Ovary (tissue), 9 donors: ENCODE measurements around the gene AMER2. TPM values are rescaled to one million over a fixed set of nuclear protein-coding genes. Genes with fewer than 3 reads are reported as not detected.

Experiments used
- DNase-seq, 5 donors: peaks; one replicate each; pipeline ENCODE4 v3.0.0-alpha.2; 2019 to 2020
- H3K27ac ChIP-seq, 2 donors: fragments of 200-600 bp; one replicate each; pipeline versions ENCODE4 v1.5.1 to v1.8.0; 2019 to 2022
- H3K27me3 ChIP-seq: fragments of 200-600 bp; one replicate; pipeline ENCODE4 v1.8.0; 2022
- H3K36me3 ChIP-seq: fragments of 200-600 bp; sonication (generic); one replicate; pipeline ENCODE4 v1.5.1; 2019
- H3K4me1 ChIP-seq: one replicate; pipeline ENCODE4 v1.8.1; 2013; ENCODE audit warnings: mild to moderate bottlenecking, moderate library complexity; ENCODE audit not compliant: insufficient read depth
- H3K4me3 ChIP-seq: fragments of 200-600 bp; sonication (generic); one replicate; pipeline ENCODE4 v1.5.1; 2017
- H3K9me3 ChIP-seq, 2 donors: fragments of 200-600 bp in 1 of 2; sonication (generic) in 1 of 2; one replicate each; pipeline versions ENCODE4 v1.5.1 to v1.8.1; 2013 to 2019; ENCODE audit warnings: mild to moderate bottlenecking in 1 of 2, moderate library complexity in 1 of 2
- CTCF ChIP-seq, 3 donors: fragments of 450-650 bp in 2 of 3; fragments of 200-600 bp in 1 of 3; IDR thresholded peaks; one replicate each; pipeline versions ENCODE4 v1.5.1 to v1.8.0; 2016 to 2022; ENCODE audit warnings: antibody characterized with exemption in 3 of 3, mild to moderate bottlenecking in 1 of 3
- EP300 ChIP-seq: sonication (generic); formaldehyde crosslinking; IDR thresholded peaks from one replicate; pipeline ENCODE4 v1.6.1; 2017; ENCODE audit warnings: antibody characterized with exemption
- POLR2A ChIP-seq: fragments of 450-650 bp; IDR thresholded peaks from one replicate; pipeline ENCODE4 v1.6.1; 2017; ENCODE audit warnings: antibody characterized with exemption, mild to moderate bottlenecking, moderate library complexity
- WGBS, 3 donors: extraction: QIAGEN DNeasy Blood & Tissue Kit in 1 of 3; methylation state at CpG; one replicate each; pipeline versions ENCODE4 v1.1.5 to v1.1.7; 2013 to 2017; 5-methylcytosine and 5-hydroxymethylcytosine counted together
- intact Hi-C, 4 donors: fragments of 100-400 bp; cut with DNase I; formaldehyde crosslinking; loops; one replicate each; pipeline versions ENCODE4 v1.11.0 to v1.15.1; 2022 to 2023
- polyA plus RNA-seq, 2 donors: library from polyadenylated mRNA; stranded (reverse); fragments of 200-250 nt in 1 of 2; fragments of 350-450 nt in 1 of 2; fragmentation: Illumina TruSeq in 1 of 2; extraction: RNeasy Lipid Tissue Mini Kit (QIAGEN cat#74804) in 1 of 2; gene quantifications; one replicate each; pipeline ENCODE4 v1.2.3, GENCODE V29; 2013 to 2014
- total RNA-seq, 7 donors: library from RNA; depleted of rRNA in 2 of 7; stranded (reverse); fragments of >200 nt in 2 of 7; fragmentation: NEBNext Ultra II Directional in 3 of 7; extraction: Animal tissue kit (Norgen Biotek cat#: 25700) in 3 of 7; gene quantifications; one replicate each; pipeline versions ENCODE4 v1.1.0 to v1.2.4, GENCODE V29; 2016 to 2023
- donor health status: DM: no; HTN: no; CAD: no; lungs with moderate emphysema.
- donor health status: DM: no; HTN: no; CAD: no.
- donor health status: Bipolar disorder and iron deficiency.
- donor health status: DM: yes; HTN: yes; CAD: no.
- donor health status: DM: no; HTN: no; CAD: no.
- donor health status: DM: yes; HTN: yes; CAD: no.

The AMER2 gene
- total and polyA plus RNA-seq, 9 donors: under 0.01 to 0.05 (median 0.04) TPM; not detected in 5

GRCh38 chr13:25137788-25138115 lies 34.3 kb downstream of the AMER2 start:
- Histone ChIP-seq H3K27ac (no peak overlapping the region), H3K4me1 (no peaks in the 10 kb centered on the region), H3K36me3 (no peaks in the 10 kb centered on the region), H3K9me3 (no peaks in the 10 kb centered on the region), H3K27me3 (no peaks in the 10 kb centered on the region), H3K4me3 (no peak overlapping the region)
- 59 to 62% (median 61%) methylated on average over 3 of the region's 3 CpGs for WGBS, 3 donors
- intact Hi-C loops: no loop called here
- TF ChIP-seq POLR2A (no peak), CTCF (IDR thresholded peaks at IDR 0.05) (no peak), EP300 (no peak)
- DNase-seq: no peak

DNA sequence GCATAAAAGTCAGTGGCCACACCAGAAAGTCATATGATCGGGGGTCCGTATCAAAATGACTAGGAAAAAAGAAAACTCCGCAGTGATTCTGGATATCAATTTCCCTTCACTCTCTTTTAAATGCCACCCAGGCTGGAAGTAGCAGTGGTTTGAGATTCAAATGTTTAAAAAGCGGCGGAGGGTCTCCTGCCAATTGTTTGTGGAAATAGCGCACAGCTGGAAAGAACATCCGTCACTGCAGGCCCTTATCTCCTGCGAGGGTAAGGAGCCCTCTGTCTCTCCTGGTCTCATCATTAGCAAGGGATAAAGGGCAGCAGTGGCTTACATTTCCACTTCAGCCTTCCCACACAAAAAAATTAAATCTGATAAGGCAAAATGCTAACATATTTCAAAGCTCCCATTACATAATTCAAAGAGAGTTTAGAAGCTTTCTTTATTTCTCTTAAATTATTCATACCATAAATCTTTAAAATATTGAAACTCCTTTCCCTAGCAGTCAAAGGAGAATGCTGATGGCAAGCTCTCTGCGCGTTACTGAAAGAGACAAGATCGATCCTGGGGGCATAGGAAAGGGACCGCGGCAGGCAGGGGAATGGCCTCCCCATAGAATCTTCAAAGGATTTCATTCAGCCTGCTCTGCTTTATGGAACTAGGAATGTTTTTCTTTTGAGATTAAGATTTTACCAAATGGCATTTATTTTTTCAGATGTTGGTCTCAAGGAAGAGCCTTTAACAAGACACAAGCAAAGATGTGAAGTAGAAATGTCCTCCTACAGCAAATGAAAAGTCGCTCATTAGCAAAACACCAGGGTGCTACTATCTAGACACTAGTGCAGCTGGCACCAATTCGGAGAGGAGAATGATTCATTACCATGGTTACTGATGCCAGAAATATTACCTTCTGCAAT lies 35.0 kb downstream of the AMER2 start:
- no peak for DNase-seq
- Histone ChIP-seq H3K27ac (no peak overlapping the region), H3K4me1 (no peaks in the 10 kb centered on the region), H3K4me3 (no peak overlapping the region), H3K36me3 (no peaks in the 10 kb centered on the region), H3K27me3 (no peaks in the 10 kb centered on the region), H3K9me3 (no peaks in the 10 kb centered on the region)
- intact Hi-C loops: no loop called here
- WGBS, 3 donors: 7 to 13% (median 8%) methylated on average over 15 of the region's 15 CpGs
- no peak for TF ChIP-seq POLR2A
- no peak for TF ChIP-seq CTCF (IDR thresholded peaks at IDR 0.05)
- no peak for TF ChIP-seq EP300

GRCh38 chr13:25135896-25136295 lies 36.2 kb downstream of the AMER2 start:
- Histone ChIP-seq H3K4me1 (no peaks in the 10 kb centered on the region), H3K27me3 (no peaks in the 10 kb centered on the region), H3K4me3 (no peak overlapping the region), H3K36me3 (no peaks in the 10 kb centered on the region), H3K9me3 (no peaks in the 10 kb centered on the region), H3K27ac (no peak overlapping the region)
- intact Hi-C loops: no loop called here
- DNase-seq: no peak
- TF ChIP-seq POLR2A (no peak), CTCF (IDR thresholded peaks at IDR 0.05) (no peak), EP300 (no peak)
- WGBS, 3 donors: 65 to 68% (median 65%) methylated on average over 4 of the region's 4 CpGs

- TF ChIP-seq CTCF (IDR thresholded peaks at IDR 0.05) (no peak), EP300 (no peak), POLR2A (no peak)
- no peak overlapping the region for H3K4me3 ChIP-seq
- no peak for DNase-seq
- H3K27me3 ChIP-seq: no peaks in the 10 kb centered on the region
- 40 to 58% (median 50%) methylated on average over 5 of the region's 5 CpGs for WGBS, 3 donors
- no peak overlapping the region for H3K27ac ChIP-seq
- H3K4me1 ChIP-seq: no peaks in the 10 kb centered on the region
- intact Hi-C loops: no loop called here
- H3K36me3 ChIP-seq: no peaks in the 10 kb centered on the region
- no peaks in the 10 kb centered on the region for H3K9me3 ChIP-seq
These were observed 39.2 kb downstream of the AMER2 start for GRCh38 chr13:25132751-25133390.
